SK-N-SH (cell line): ENCODE data around the gene POC1B. TPM values are rescaled to one million over a fixed set of nuclear protein-coding genes. Genes with fewer than 3 reads are reported as not detected.
A peak's percentile ranks its signal among the peaks of the same experiment; 100 is the strongest.

Source experiments
- CTCF ChIA-PET: fragments of 300-600, 350-600 bp; formaldehyde crosslinking; extraction: SDS; loops from one replicate; lab custom pipeline; 2021; lab: Yijun Ruan, JAX
- POLR2A ChIA-PET: fragments of 350-600 bp; sonication (Branson Sonifier 250); formaldehyde crosslinking; extraction: SDS; loops from one replicate; lab custom pipeline; 2020; ENCODE audit warnings: antibody characterized with exemption, inconsistent platforms; lab: Yijun Ruan, JAX
- DNase-seq: peaks from one replicate; pipeline ENCODE4 v3.0.0; 2012
- H2AFZ ChIP-seq: fragments of 200-600 bp; sonication (generic); 2 replicates; pipeline ENCODE4 v1.8.1; 2016; ENCODE audit warnings: antibody characterized with exemption, mild to moderate bottlenecking, low read depth
- H3F3A ChIP-seq: fragments of 200-600 bp; sonication (generic); replicated peaks from 2 replicates; pipeline ENCODE3; 2016; ENCODE audit warnings: antibody characterized with exemption, mild to moderate bottlenecking; ENCODE audit not compliant: insufficient read depth
- H3K27ac ChIP-seq, 2 experiments: fragments of 200-500 bp in 1 of 2; fragments of 200-600 bp in 1 of 2; sonication (Bioruptor generic) in 1 of 2; sonication (generic), shearing (Covaris generic) in 1 of 2; 2 replicates each; pipeline versions ENCODE4 v1.5.1 to v1.6.1; 2014 to 2016; ENCODE audit warnings: low read depth in 2 of 2, inconsistent platforms in 1 of 2, low read length in 1 of 2, mild to moderate bottlenecking in 1 of 2, mixed read lengths in 1 of 2
- H3K27me3 ChIP-seq: fragments of 200-600 bp; sonication (generic), shearing (Covaris generic); 2 replicates; pipeline ENCODE4 v1.6.1; 2016; ENCODE audit warnings: mixed run types; ENCODE audit not compliant: insufficient read depth
- H3K36me3 ChIP-seq, 2 experiments: fragments of 200-500 bp in 1 of 2; fragments of 200-600 bp in 1 of 2; sonication (Bioruptor generic) in 1 of 2; sonication (generic) in 1 of 2; replicated peaks in 1 of 2; 2 replicates each; pipeline versions ENCODE3 to v1.5.1; 2014 to 2016; ENCODE audit warnings: low read length in 1 of 2, mild to moderate bottlenecking in 1 of 2; ENCODE audit not compliant: insufficient read depth in 2 of 2, control insufficient read depth in 1 of 2
- H3K4me1 ChIP-seq, 2 experiments: fragments of 200-500 bp in 1 of 2; fragments of 200-600 bp in 1 of 2; sonication (Bioruptor generic) in 1 of 2; sonication (generic), shearing (Covaris generic) in 1 of 2; 2 replicates each; pipeline versions ENCODE4 v1.5.1 to v1.6.1; 2014 to 2016; ENCODE audit warnings: low read depth in 1 of 2, low read length in 1 of 2, mixed run types in 1 of 2; ENCODE audit not compliant: insufficient read depth in 2 of 2, control insufficient read depth in 1 of 2
- H3K4me2 ChIP-seq: fragments of 200-600 bp; sonication (generic), shearing (Covaris generic); 2 replicates; pipeline ENCODE4 v1.6.1; 2017; ENCODE audit warnings: mixed run types
- H3K4me3 ChIP-seq, 2 experiments: fragments of 200-500 bp in 1 of 2; fragments of 200-600 bp in 1 of 2; sonication (Bioruptor generic) in 1 of 2; sonication (generic), shearing (Covaris generic) in 1 of 2; 2 replicates each; pipeline versions ENCODE4 v1.5.1 to v1.8.1; 2014 to 2016; ENCODE audit warnings: low read depth in 2 of 2, inconsistent platforms in 1 of 2, low read length in 1 of 2, mild to moderate bottlenecking in 1 of 2, mixed read lengths in 1 of 2, moderate library complexity in 1 of 2
- H3K79me2 ChIP-seq: fragments of 200-600 bp; sonication (generic); 2 replicates; pipeline ENCODE4 v1.8.1; 2017; ENCODE audit warnings: mild to moderate bottlenecking; ENCODE audit not compliant: insufficient read depth
- H3K9ac ChIP-seq: fragments of 200-600 bp; sonication (generic); 2 replicates; pipeline ENCODE4 v1.6.1; 2017; ENCODE audit warnings: mixed run types
- H3K9me2 ChIP-seq: fragments of 200-600 bp; sonication (generic); 2 replicates; pipeline ENCODE4 v1.6.1; 2017; ENCODE audit warnings: mixed run types
- H3K9me3 ChIP-seq: fragments of 200-600 bp; sonication (generic); 2 replicates; pipeline ENCODE4 v1.6.1; 2017; ENCODE audit warnings: mixed run types, mild to moderate bottlenecking, moderate library complexity
- H4K20me1 ChIP-seq: fragments of 200-600 bp; sonication (generic); 2 replicates; pipeline ENCODE4 v1.6.1; 2017; ENCODE audit warnings: mild to moderate bottlenecking, mixed run types; ENCODE audit not compliant: insufficient read depth
- CHD2 ChIP-seq: fragments of 150-350 bp; IDR thresholded peaks from 2 replicates; pipeline ENCODE4 v1.6.1; 2018; ENCODE audit warnings: low read length; ENCODE audit not compliant: partially characterized antibody
- ELF1 ChIP-seq: IDR thresholded peaks from 2 replicates; pipeline ENCODE4 v1.4.0; 2012
- EP300 ChIP-seq, 2 experiments: IDR thresholded peaks; 2 replicates each; pipeline versions ENCODE4 v1.4.0 to v1.6.1; 2012; ENCODE audit warnings: borderline replicate concordance in 1 of 2, low read depth in 1 of 2, low read length in 1 of 2
- FOSL2 ChIP-seq: IDR thresholded peaks from 2 replicates; pipeline ENCODE4 v1.4.0; 2012; ENCODE audit warnings: low read depth, mild to moderate bottlenecking, moderate library complexity, borderline replicate concordance
- FOXJ3 ChIP-seq: sonication (generic); formaldehyde crosslinking; IDR thresholded peaks from 2 replicates; pipeline ENCODE4 v1.5.1; 2020; ENCODE audit warnings: mild to moderate bottlenecking, missing genetic modification reagents
- GABPA ChIP-seq: IDR thresholded peaks from 2 replicates; pipeline ENCODE4 v1.4.0; 2012; ENCODE audit warnings: low read depth, mild to moderate bottlenecking
- JUND ChIP-seq: IDR thresholded peaks from 2 replicates; pipeline ENCODE4 v1.4.0; 2012
- NRF1 ChIP-seq: IDR thresholded peaks from 2 replicates; pipeline ENCODE4 v1.6.1; 2012; ENCODE audit warnings: low read depth, mild to moderate bottlenecking, low read length
- PBX3 ChIP-seq: IDR thresholded peaks from 2 replicates; pipeline ENCODE4; 2012
- RCOR1 ChIP-seq: fragments of 150-350 bp; IDR thresholded peaks from 2 replicates; pipeline ENCODE4 v1.6.1; 2017; ENCODE audit warnings: antibody characterized with exemption, low read length
- SIN3A ChIP-seq: IDR thresholded peaks from 2 replicates; pipeline ENCODE4 v1.6.1; 2012; ENCODE audit warnings: low read depth, mild to moderate bottlenecking, low read length, moderate library complexity, borderline replicate concordance
- TEAD4 ChIP-seq: IDR thresholded peaks from 2 replicates; pipeline ENCODE4 v1.4.0; 2012; ENCODE audit warnings: mild to moderate bottlenecking, borderline replicate concordance; ENCODE audit not compliant: insufficient read depth
- USF1 ChIP-seq: IDR thresholded peaks from 2 replicates; pipeline ENCODE4 v1.4.0; 2012; ENCODE audit warnings: low read depth, borderline replicate concordance
- WGBS: methylation state at CpG from one replicate; pipeline ENCODE4 v1.1.6; 2017; ENCODE audit warnings: low lambda C conversion rate; 5-methylcytosine and 5-hydroxymethylcytosine counted together
- polyA plus RNA-seq, 3 experiments: library from polyadenylated mRNA; depleted of rRNA; stranded (reverse); fragments of >200 nt; gene quantifications; 2 replicates each; pipeline ENCODE4 v1.2.3, GENCODE V29; 2012

Gene POC1B
- polyA plus RNA-seq, 1 of the 3 experiments (the other 2 are of a cell fraction): 4.0 TPM

- peaks cover 7 to 22% of the 10 kb centered on the region in 2 experiments; a peak in 3 of 4 replicates for H3K4me1 ChIP-seq
- no peaks in the 10 kb centered on the region for H3K9me3 ChIP-seq
- 95% methylated on average over 6 of the region's 6 CpGs for WGBS
- H3F3A ChIP-seq: no peaks in the 10 kb centered on the region
- no peak for DNase-seq
- CTCF ChIA-PET: interaction anchor here (1.4 kb wide), 1 partner anchor 14 kb away, joined by 5 read pairs; no protein-coding TSS in a partner anchor
- H3K79me2 ChIP-seq: no peaks in the 10 kb centered on the region
- no peaks in the 10 kb centered on the region for H4K20me1 ChIP-seq
- H3K9ac ChIP-seq: no peak overlapping the region
- H3K27me3 ChIP-seq: no peaks in the 10 kb centered on the region
- H3K36me3 ChIP-seq: no peaks in the 10 kb centered on the region
- no peak overlapping the region for H3K4me3 ChIP-seq
- H3K27ac ChIP-seq: no peak overlapping the region
- H2AFZ ChIP-seq: no peak overlapping the region
- no peak overlapping the region for H3K4me2 ChIP-seq
- POLR2A ChIA-PET: no interaction called here
- no peaks in the 10 kb centered on the region for H3K9me2 ChIP-seq
- TF ChIP-seq FOSL2: no peak
- TF ChIP-seq PBX3: no peak
- TF ChIP-seq GABPA: no peak
- TF ChIP-seq RCOR1: no peak
- no peak for TF ChIP-seq FOXJ3
- TF ChIP-seq ELF1: no peak
- no peak for TF ChIP-seq JUND
- no peak for TF ChIP-seq NRF1
- TF ChIP-seq SIN3A: no peak
- TF ChIP-seq EP300 (IDR thresholded peaks at IDR 0.05; ENCODE audit: borderline replicate concordance in 1 of 2, low read depth in 1 of 2, low read length in 1 of 2): no peak
- TF ChIP-seq TEAD4: no peak
- no peak for TF ChIP-seq USF1
- TF ChIP-seq CHD2: no peak
These were observed 134.0 kb downstream of the POC1B start for GRCh38 chr12:89391726-89392336.

- Histone ChIP-seq H3K9me2 (no peaks in the 10 kb centered on the region), H3K27me3 (no peaks in the 10 kb centered on the region), H3K4me3 (no peak overlapping the region), H3K79me2 (no peaks in the 10 kb centered on the region), H3K9me3 (no peaks in the 10 kb centered on the region), H3K36me3 (no peaks in the 10 kb centered on the region), H3K27ac (peak overlapping the region in 1 of 2 experiments; percentile 12; a peak in 2 of 4 replicates), H4K20me1 (no peaks in the 10 kb centered on the region), H3K9ac (no peak overlapping the region), H3K4me1 (peaks cover 14 to 22% of the 10 kb centered on the region in 2 experiments; a peak in 3 of 4 replicates), H3K4me2 (no peak overlapping the region), H3F3A (no peaks in the 10 kb centered on the region), H2AFZ (no peak overlapping the region)
- 67% methylated on average over 3 of the region's 3 CpGs for WGBS
- CTCF ChIA-PET: interaction anchor here (1.4 kb wide), 1 partner anchor 13 kb away, joined by 5 read pairs; no protein-coding TSS in a partner anchor
- POLR2A ChIA-PET: no interaction called here
- no peak for DNase-seq
- TF ChIP-seq PBX3 (no peak), EP300 (IDR thresholded peaks at IDR 0.05; ENCODE audit: borderline replicate concordance in 1 of 2, low read depth in 1 of 2, low read length in 1 of 2) (peak in 1 of 2 experiments; percentile 52; a peak in 1 of 4 replicates)
These were observed 134.8 kb downstream of the POC1B start for GRCh38 chr12:89390802-89391673.
